Stimulated activated CD4-positive, alpha-beta T cell treated with anti-CD3 and anti-CD28 coated beads, Interleukin-1b, Interleukin-23, amount 100 ng/mL, for 1 hour (primary cell): Measurements from ENCODE around the gene PGAP6.

ENCODE experiments used
- DNase-seq, 2 donors: peaks; one replicate each; pipeline ENCODE4 v3.0.0-alpha.2; 2020; ENCODE audit warnings: low read depth in 2 of 2

Gene PGAP6

DNA sequence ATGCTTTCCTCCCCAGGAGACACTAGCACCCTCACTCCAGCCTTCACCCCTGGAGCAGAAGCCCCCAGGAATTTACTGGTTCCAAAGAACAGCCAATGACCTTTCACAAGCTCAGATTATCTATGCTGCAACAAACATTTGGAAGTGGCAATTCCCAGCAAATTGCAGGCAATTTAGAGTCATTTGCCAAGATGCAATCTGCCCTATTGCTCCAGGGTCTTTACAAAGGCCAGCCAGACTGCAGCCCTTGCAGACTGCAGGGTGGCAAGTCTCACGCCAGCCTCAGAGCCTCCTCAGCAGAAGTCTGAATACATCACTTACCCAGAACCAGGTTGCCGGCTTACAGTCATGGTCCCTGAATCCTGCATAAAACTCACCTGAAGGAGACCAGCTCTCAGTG is 51.0 kb downstream of the PGAP6 start:
- DNase-seq, result no peak

DNA sequence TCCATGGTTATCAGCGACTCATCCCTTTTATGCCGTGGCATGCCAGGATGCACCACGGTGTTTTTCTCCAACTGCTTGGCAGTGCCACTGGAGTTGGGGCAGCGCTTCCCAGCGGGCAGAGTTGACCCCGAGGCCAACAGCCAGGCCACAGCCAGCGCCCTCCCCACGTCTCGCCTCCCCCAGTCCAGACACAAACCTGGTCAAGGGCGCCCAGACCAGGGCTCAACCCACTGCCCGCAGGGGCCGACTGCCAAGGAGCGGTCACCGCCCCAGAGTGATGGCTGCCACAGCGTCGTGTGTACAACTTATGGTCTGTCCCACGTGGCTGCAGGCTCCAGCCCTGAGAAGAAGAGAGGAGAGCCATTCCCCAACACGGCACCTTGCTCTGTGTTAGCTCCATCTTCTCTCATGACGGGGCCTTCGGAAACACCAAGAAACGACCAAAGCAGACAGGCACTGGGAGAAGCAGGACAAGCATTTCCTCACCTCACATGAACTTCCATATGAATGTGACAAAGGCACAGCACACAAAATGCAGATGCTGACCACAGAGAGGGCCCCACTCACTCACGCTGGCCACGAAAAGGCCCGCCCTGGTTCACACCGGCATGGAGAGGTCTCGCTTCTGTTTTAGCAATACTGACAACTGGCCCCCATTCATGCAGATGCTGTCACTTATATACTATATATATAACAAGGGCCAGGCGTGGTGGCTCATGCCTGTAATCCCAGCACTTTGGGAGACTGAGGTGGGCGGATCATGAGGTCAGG is 56.2 kb downstream of the PGAP6 start:
- DNase-seq, result no peak

DNA sequence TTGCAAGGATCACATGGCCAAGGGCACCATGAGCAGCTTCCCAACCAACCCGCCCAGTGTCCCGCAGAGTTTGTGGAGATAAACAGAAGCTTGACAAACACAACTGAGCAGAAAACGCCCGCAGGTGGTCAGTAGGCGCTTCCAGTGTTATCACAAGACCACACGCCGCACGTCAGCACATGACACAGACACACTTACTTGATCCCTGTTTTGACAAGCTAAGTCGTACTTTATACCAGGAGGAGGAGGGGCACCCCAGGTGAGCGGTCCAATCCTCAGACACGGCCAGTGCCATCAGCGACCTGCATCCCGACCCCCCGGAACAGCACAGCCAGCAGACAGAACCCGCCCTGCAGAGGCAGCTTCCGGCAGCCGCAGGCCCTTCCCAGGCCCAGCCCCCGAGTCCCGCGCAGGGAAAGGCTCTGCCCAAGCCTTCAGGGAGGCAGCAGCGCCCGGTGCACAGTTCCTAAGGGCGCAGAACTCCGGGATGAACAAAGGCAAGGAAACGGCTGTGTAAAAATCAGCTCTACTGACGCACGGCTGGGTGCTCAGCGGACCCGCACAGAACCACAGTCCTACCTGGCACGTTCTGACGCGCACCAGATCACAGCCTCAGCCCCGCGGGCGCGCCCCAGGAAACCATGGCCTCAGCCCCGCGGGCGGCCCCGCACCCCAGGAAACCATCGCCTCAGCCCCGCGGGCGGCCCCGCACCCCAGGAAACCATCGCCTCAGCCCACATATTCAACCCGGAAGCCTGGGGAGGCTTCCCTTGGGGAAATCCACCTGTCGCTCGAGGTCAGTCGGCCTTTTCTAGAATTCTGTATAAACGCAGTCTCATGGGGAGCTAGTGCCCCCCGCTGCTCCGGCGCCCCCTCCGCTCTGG is 57.1 kb downstream of the PGAP6 start:
- no peak for DNase-seq

DNA sequence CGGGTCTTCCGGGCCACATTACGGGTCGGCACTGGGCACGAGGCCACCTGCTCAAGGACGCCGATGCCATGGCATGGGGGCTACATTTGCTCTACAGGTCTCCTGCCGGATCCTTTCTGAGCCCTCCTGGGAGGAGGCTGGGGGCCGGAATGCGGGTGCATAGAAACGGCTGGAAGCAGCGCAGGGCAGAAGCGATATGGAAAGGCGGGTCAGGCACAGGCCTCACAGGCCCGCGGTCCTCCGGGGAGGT is 57.7 kb downstream of the PGAP6 start:
- DNase-seq, result no peak

DNA sequence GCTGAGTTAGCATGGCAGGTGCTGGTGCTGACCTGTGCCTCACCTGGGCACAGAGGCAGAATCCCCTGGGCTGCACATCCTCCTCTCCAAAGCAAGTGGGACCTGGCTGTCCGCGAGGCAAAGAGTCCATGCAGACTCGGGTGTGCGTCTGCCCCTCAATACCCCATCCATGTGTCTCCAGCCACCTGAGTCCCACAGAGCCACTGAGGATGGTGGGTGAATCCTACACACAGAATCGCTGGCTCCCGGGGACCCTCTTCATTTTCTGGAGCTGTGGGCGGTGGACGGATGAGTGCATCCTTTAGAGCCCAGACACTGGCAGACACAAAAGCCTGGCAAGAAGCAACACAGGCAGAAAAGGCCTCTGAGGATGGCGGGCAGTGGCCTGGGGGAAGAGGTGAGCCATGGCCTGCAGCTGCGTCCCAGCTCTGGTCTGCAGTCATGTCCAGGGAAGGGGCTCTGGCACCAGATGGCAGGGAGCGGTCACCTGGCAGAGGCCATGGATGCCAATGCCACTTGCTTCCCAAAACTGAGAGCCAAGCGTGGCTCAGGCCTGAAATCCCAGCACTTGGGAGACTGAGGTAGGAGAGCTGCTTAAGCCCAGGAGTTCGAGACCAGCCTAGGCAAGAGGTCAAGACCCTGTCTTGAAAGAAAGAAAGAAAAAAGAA is 59.2 kb downstream of the PGAP6 start:
- DNase-seq, result no peak

DNA sequence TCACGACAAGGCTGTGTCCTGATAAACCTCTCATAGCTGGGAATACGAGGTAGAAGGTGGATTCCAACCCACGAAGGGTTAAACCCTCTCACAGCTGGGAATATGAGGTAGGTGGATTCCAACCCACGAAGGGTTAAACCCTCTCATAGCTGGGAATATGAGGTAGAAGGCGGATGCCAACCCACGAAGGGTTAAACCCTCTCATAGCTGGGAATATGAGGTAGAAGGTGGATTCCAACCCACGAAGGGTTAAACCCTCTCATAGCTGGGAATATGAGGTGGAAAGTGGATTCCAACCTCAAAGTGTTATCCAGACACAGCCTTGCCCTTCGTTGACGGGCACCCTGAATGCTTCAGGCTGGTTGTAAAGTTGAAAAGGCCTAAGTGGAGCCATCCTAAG is 60.2 kb downstream of the PGAP6 start:
- DNase-seq, result no peak
